HEK293 (cell line): ENCODE results near the gene BDNF.

Experiments used
- CTCF ChIA-PET: fragments of 350-600 bp; formaldehyde crosslinking; extraction: SDS; loops from one replicate; lab custom pipeline; 2021; ENCODE audit warnings: antibody characterized with exemption; lab: Yijun Ruan, JAX
- POLR2A ChIA-PET: fragments of 300-600 bp; formaldehyde crosslinking; extraction: SDS; loops from one replicate; lab custom pipeline; 2020; ENCODE audit warnings: antibody characterized with exemption, inconsistent platforms; lab: Yijun Ruan, JAX
- H3K27ac ChIP-seq: fragments of 200-500 bp; sonication (Bioruptor generic); 2 replicates; pipeline ENCODE4 v1.5.1; 2014; ENCODE audit warnings: low read depth, low read length, control low read depth, inconsistent platforms; ENCODE audit errors: extremely low read depth
- H3K36me3 ChIP-seq, 2 experiments: fragments of 200-500 bp in 1 of 2; sonication (Bioruptor generic) in 1 of 2; 1 replicate in 1 of 2; 2 replicates in 1 of 2; pipeline ENCODE4 v1.5.1; 2014 to 2017; ENCODE audit warnings: inconsistent platforms in 2 of 2, low read length in 2 of 2; ENCODE audit not compliant: control insufficient read depth in 2 of 2, insufficient read depth in 1 of 2
- H3K4me1 ChIP-seq: fragments of 200-500 bp; sonication (Bioruptor generic); 2 replicates; pipeline ENCODE4 v1.5.1; 2014; ENCODE audit warnings: mild to moderate bottlenecking, low read length, inconsistent platforms; ENCODE audit not compliant: control insufficient read depth, insufficient read depth
- H3K4me3 ChIP-seq: 2 replicates; pipeline ENCODE4 v1.5.1; 2011; ENCODE audit warnings: low read depth, mild to moderate bottlenecking, control low read depth, low read length, moderate library complexity
- H3K9me3 ChIP-seq: fragments of 200-500 bp; sonication (Bioruptor generic); 2 replicates; pipeline ENCODE4 v1.5.1; 2014; ENCODE audit warnings: low read depth, low read length, inconsistent platforms; ENCODE audit not compliant: control insufficient read depth, insufficient read depth
- BCL11A ChIP-seq: fragments of 450-650 bp; formaldehyde crosslinking; IDR thresholded peaks from 2 replicates; pipeline ENCODE4 v1.5.1; 2016; ENCODE audit warnings: low read depth, missing biosample characterization, missing genetic modification characterization
- HIC1 ChIP-seq: fragments of 450-650 bp; formaldehyde crosslinking; IDR thresholded peaks from 2 replicates; pipeline ENCODE4 v1.5.1; 2016; ENCODE audit warnings: missing biosample characterization, missing genetic modification characterization
- MZF1 ChIP-seq: fragments of 450-650 bp; formaldehyde crosslinking; IDR thresholded peaks from 2 replicates; pipeline ENCODE4 v1.5.1; 2017; ENCODE audit warnings: missing biosample characterization, missing genetic modification characterization, borderline replicate concordance
- SCRT1 ChIP-seq: fragments of 450-650 bp; formaldehyde crosslinking; IDR thresholded peaks from 2 replicates; pipeline ENCODE4 v1.5.1; 2016; ENCODE audit warnings: missing biosample characterization, missing genetic modification characterization, borderline replicate concordance
- SP3 ChIP-seq: fragments of 450-650 bp; formaldehyde crosslinking; IDR thresholded peaks from 2 replicates; pipeline ENCODE4 v1.5.1; 2016; ENCODE audit warnings: missing biosample characterization, missing genetic modification characterization
- SP7 ChIP-seq: fragments of 450-650 bp; formaldehyde crosslinking; IDR thresholded peaks from 2 replicates; pipeline ENCODE4 v1.5.1; 2016; ENCODE audit warnings: missing biosample characterization, missing genetic modification characterization
- ZBTB48 ChIP-seq: fragments of 450-650 bp; formaldehyde crosslinking; IDR thresholded peaks from 2 replicates; pipeline ENCODE4 v1.5.1; 2016; ENCODE audit warnings: missing biosample characterization, missing genetic modification characterization
- ZNF10 ChIP-seq: fragments of 450-650 bp; formaldehyde crosslinking; IDR thresholded peaks from 2 replicates; pipeline ENCODE4 v1.5.1; 2017; ENCODE audit warnings: missing biosample characterization, missing genetic modification characterization
- ZNF175 ChIP-seq: fragments of 450-650 bp; formaldehyde crosslinking; IDR thresholded peaks from 2 replicates; pipeline ENCODE4 v1.5.1; 2016; ENCODE audit warnings: missing biosample characterization, missing genetic modification characterization
- ZNF292 ChIP-seq: fragments of 450-650 bp; formaldehyde crosslinking; IDR thresholded peaks from 2 replicates; pipeline ENCODE4 v1.5.1; 2016; ENCODE audit warnings: low read depth, missing biosample characterization, missing genetic modification characterization, borderline replicate concordance
- ZNF311 ChIP-seq: fragments of 450-650 bp; formaldehyde crosslinking; IDR thresholded peaks from 2 replicates; pipeline ENCODE4 v1.5.1; 2017; ENCODE audit warnings: missing biosample characterization, missing genetic modification characterization, borderline replicate concordance
- ZNF324 ChIP-seq: fragments of 450-650 bp; formaldehyde crosslinking; IDR thresholded peaks from 2 replicates; pipeline ENCODE4 v1.5.1; 2016; ENCODE audit warnings: missing biosample characterization, missing genetic modification characterization
- ZNF37A ChIP-seq: fragments of 450-650 bp; IDR thresholded peaks from 2 replicates; pipeline ENCODE4 v1.5.1; 2018; ENCODE audit warnings: missing biosample characterization, missing genetic modification characterization
- ZNF416 ChIP-seq: fragments of 450-650 bp; formaldehyde crosslinking; IDR thresholded peaks from 2 replicates; pipeline ENCODE4 v1.5.1; 2016; ENCODE audit warnings: missing biosample characterization, missing genetic modification characterization
- ZNF48 ChIP-seq: fragments of 450-650 bp; formaldehyde crosslinking; IDR thresholded peaks from 2 replicates; pipeline ENCODE4 v1.5.1; 2016; ENCODE audit warnings: missing biosample characterization, missing genetic modification characterization
- ZNF521 ChIP-seq: fragments of 450-650 bp; formaldehyde crosslinking; IDR thresholded peaks from 2 replicates; pipeline ENCODE4 v1.5.1; 2017; ENCODE audit warnings: missing biosample characterization, mild to moderate bottlenecking, missing genetic modification characterization
- ZNF629 ChIP-seq: fragments of 450-650 bp; formaldehyde crosslinking; IDR thresholded peaks from 2 replicates; pipeline ENCODE4 v1.5.1; 2017; ENCODE audit warnings: missing biosample characterization, missing genetic modification characterization
- ZNF639 ChIP-seq: fragments of 450-650 bp; formaldehyde crosslinking; IDR thresholded peaks from 2 replicates; pipeline ENCODE4 v1.5.1; 2016; ENCODE audit warnings: missing biosample characterization, missing genetic modification characterization
- ZNF645 ChIP-seq: fragments of 450-650 bp; formaldehyde crosslinking; IDR thresholded peaks from 2 replicates; pipeline ENCODE4; 2016; ENCODE audit warnings: missing biosample characterization, missing genetic modification characterization
- ZNF777 ChIP-seq: fragments of 450-650 bp; formaldehyde crosslinking; IDR thresholded peaks from 2 replicates; pipeline ENCODE4 v1.5.1; 2017; ENCODE audit warnings: missing biosample characterization, missing genetic modification characterization, borderline replicate concordance
- ZSCAN5A ChIP-seq: fragments of 450-650 bp; formaldehyde crosslinking; IDR thresholded peaks from 2 replicates; pipeline ENCODE4 v1.5.1; 2016; ENCODE audit warnings: missing biosample characterization, missing genetic modification characterization
- TF ChIP-seq, protein P1 (sequence below): fragments of 450-650 bp; formaldehyde crosslinking; IDR thresholded peaks from 2 replicates; pipeline ENCODE4 v1.5.1; 2016; ENCODE audit warnings: missing biosample characterization, missing genetic modification characterization
- TF ChIP-seq, protein P2 (sequence below): fragments of 450-650 bp; formaldehyde crosslinking; IDR thresholded peaks from 2 replicates; pipeline ENCODE4 v1.5.1; 2016; ENCODE audit warnings: missing biosample characterization, missing genetic modification characterization
- TF ChIP-seq, protein P3 (sequence below): fragments of 450-650 bp; formaldehyde crosslinking; IDR thresholded peaks from 2 replicates; pipeline ENCODE4 v1.5.1; 2016; ENCODE audit warnings: missing biosample characterization, missing genetic modification characterization

Gene BDNF

GRCh38 chr11:27717801-27718229, 17.6 kb upstream of the BDNF start (continued):
- TF ChIP-seq ZNF324 (no peak), SP7 (peak; percentile 52), HIC1 (tag by site-specific recombination) (no peak), ZNF37A (no peak), BCL11A (tag by site-specific recombination) (no peak), ZBTB48 (tag by site-specific recombination) (peak; percentile 35; the same call in 1 of the 2 replicates), SCRT1 (tag by site-specific recombination) (no peak), ZNF175 (tag by site-specific recombination) (no peak), ZNF777 (tag by site-specific recombination) (no peak), ZNF645 (no peak)

DNA sequence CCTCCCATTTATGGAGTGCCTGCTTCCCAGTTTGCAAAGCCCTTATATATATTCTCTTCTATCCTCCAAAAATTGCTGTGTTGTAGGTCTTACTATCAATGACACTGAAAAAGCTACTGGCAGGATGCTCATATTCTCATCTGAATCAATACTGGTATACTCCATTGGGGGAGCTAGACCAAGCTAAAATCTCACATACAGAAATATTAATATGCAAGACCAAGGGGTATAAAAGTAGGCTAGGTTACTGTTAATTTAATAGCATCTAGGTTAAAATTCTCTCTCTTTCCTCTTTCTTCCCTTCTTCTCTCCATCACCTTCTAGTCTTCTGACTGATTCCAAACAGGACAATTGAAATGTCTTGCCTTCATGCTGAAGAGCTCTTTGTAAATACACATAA, 17.1 kb upstream of the BDNF start:
- Histone ChIP-seq H3K36me3 (no peaks in the 10 kb centered on the region), H3K27ac (no peak overlapping the region), H3K9me3 (no peaks in the 10 kb centered on the region), H3K4me3 (no peak overlapping the region), H3K4me1 (peaks cover 5% of the 10 kb centered on the region; the same call in 1 of the 2 replicates)
- ChIA-PET CTCF (interaction anchor here (0.6 to 2.3 kb wide), 22 partner anchors 9 to 1613 kb away, joined by 3 to 23 read pairs (median 4); partner anchors contain the start of gene BDNF), POLR2A (interaction anchor here (0.6 to 1.1 kb wide), 3 partner anchors 11 to 67 kb away, joined by 3 read pairs; no protein-coding TSS in a partner anchor)
- no peak for TF ChIP-seq ZSCAN5A (tag by site-specific recombination)
- TF ChIP-seq ZNF629 (tag by site-specific recombination) = no peak
- no peak for TF ChIP-seq ZNF639
- no peak for TF ChIP-seq ZNF48 (tag by site-specific recombination)
- no peak for TF ChIP-seq ZNF292 (tag by site-specific recombination)
- TF ChIP-seq ZNF416 (tag by site-specific recombination) = no peak
- no peak for TF ChIP-seq ZNF311
- TF ChIP-seq, protein P1, sequence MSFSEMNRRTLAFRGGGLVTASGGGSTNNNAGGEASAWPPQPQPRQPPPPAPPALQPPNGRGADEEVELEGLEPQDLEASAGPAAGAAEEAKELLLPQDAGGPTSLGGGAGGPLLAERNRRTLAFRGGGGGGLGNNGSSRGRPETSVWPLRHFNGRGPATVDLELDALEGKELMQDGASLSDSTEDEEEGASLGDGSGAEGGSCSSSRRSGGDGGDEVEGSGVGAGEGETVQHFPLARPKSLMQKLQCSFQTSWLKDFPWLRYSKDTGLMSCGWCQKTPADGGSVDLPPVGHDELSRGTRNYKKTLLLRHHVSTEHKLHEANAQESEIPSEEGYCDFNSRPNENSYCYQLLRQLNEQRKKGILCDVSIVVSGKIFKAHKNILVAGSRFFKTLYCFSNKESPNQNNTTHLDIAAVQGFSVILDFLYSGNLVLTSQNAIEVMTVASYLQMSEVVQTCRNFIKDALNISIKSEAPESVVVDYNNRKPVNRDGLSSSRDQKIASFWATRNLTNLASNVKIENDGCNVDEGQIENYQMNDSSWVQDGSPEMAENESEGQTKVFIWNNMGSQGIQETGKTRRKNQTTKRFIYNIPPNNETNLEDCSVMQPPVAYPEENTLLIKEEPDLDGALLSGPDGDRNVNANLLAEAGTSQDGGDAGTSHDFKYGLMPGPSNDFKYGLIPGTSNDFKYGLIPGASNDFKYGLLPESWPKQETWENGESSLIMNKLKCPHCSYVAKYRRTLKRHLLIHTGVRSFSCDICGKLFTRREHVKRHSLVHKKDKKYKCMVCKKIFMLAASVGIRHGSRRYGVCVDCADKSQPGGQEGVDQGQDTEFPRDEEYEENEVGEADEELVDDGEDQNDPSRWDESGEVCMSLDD (tag by site-specific recombination) = no peak
- TF ChIP-seq, protein P2, sequence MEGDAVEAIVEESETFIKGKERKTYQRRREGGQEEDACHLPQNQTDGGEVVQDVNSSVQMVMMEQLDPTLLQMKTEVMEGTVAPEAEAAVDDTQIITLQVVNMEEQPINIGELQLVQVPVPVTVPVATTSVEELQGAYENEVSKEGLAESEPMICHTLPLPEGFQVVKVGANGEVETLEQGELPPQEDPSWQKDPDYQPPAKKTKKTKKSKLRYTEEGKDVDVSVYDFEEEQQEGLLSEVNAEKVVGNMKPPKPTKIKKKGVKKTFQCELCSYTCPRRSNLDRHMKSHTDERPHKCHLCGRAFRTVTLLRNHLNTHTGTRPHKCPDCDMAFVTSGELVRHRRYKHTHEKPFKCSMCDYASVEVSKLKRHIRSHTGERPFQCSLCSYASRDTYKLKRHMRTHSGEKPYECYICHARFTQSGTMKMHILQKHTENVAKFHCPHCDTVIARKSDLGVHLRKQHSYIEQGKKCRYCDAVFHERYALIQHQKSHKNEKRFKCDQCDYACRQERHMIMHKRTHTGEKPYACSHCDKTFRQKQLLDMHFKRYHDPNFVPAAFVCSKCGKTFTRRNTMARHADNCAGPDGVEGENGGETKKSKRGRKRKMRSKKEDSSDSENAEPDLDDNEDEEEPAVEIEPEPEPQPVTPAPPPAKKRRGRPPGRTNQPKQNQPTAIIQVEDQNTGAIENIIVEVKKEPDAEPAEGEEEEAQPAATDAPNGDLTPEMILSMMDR (tag by site-specific recombination) = no peak
- no peak for TF ChIP-seq MZF1 (tag by site-specific recombination)
- TF ChIP-seq, protein P3, sequence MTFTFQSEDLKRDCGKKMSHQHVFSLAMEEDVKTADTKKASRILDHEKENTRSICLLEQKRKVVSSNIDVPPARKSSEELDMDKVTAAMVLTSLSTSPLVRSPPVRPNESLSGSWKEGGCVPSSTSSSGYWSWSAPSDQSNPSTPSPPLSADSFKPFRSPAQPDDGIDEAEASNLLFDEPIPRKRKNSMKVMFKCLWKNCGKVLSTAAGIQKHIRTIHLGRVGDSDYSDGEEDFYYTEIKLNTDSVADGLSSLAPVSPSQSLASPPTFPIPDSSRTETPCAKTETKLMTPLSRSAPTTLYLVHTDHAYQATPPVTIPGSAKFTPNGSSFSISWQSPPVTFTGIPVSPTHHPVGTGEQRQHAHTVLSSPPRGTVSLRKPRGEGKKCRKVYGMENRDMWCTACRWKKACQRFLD (tag by site-specific recombination) = no peak
- no peak for TF ChIP-seq SP3 (tag by site-specific recombination)
- no peak for TF ChIP-seq ZNF10 (tag by site-specific recombination)
- TF ChIP-seq ZNF521 (tag by site-specific recombination) = no peak
